Gastrocnemius medialis (tissue), 4 donors: ENCODE data around the gene MAP3K15. TPM values are rescaled to one million over a fixed set of nuclear protein-coding genes. Genes with fewer than 3 reads are reported as not detected.
A peak's percentile ranks its signal among the peaks of the same experiment; 100 is the strongest.

Experiments
- ATAC-seq, 2 donors: fragments of 150-250 bp; one replicate each; pipeline ENCODE4 v1.9.1; 2016
- DNase-seq, 2 donors: peaks; one replicate each; pipeline ENCODE4 v3.0.0-alpha.2; 2019
- H3K27ac ChIP-seq, 4 donors: fragments of 200-600 bp; sonication (generic); 1 replicate in 1 of 4; 2 replicates in 3 of 4; pipeline ENCODE4 v1.5.1; 2016 to 2018; ENCODE audit warnings: mild to moderate bottlenecking in 2 of 4, moderate library complexity in 1 of 4
- H3K27me3 ChIP-seq, 3 donors: fragments of 200-600 bp; sonication (generic) in 2 of 3; 1 replicate in 1 of 3; 2 replicates in 2 of 3; pipeline versions ENCODE4 v1.5.1 to v1.6.0; 2016 to 2019; ENCODE audit warnings: mild to moderate bottlenecking in 1 of 3, moderate library complexity in 1 of 3
- H3K36me3 ChIP-seq, 2 donors: fragments of 200-600 bp; sonication (generic) in 1 of 2; one replicate each; pipeline ENCODE4 v1.5.1; 2017 to 2018
- H3K4me1 ChIP-seq, 2 donors: fragments of 200-600 bp; sonication (generic) in 1 of 2; one replicate each; pipeline ENCODE4 v1.5.1; 2016 to 2017; ENCODE audit warnings: mild to moderate bottlenecking in 2 of 2
- H3K4me3 ChIP-seq, 4 donors: fragments of 200-600 bp; sonication (generic) in 3 of 4; 1 replicate in 1 of 4; 2 replicates in 3 of 4; pipeline ENCODE4 v1.5.1; 2016 to 2019; ENCODE audit warnings: mild to moderate bottlenecking in 2 of 4
- H3K9me3 ChIP-seq, 3 donors: fragments of 200-600 bp; sonication (generic) in 2 of 3; 1 replicate in 1 of 3; 2 replicates in 2 of 3; pipeline ENCODE4 v1.5.1; 2016 to 2019
- POLR2A ChIP-seq, 2 donors: fragments of 450-650 bp; IDR thresholded peaks; one replicate each; pipeline ENCODE4 v1.6.1; 2017; ENCODE audit warnings: antibody characterized with exemption in 2 of 2, mild to moderate bottlenecking in 2 of 2, moderate library complexity in 2 of 2
- in situ Hi-C, 4 donors: fragments of 200-750 bp; cut with MboI; loops; one replicate each; pipeline versions ENCODE4 v1.15.0 to v1.8.0; 2017; ENCODE audit warnings: low sequenced_read_pairs in 4 of 4
- intact Hi-C: fragments of 100-400 bp; cut with DNase I; formaldehyde crosslinking; loops from one replicate; pipeline ENCODE4 v1.15.1; 2023; ENCODE audit warnings: low total_unique reads
- total RNA-seq, 4 donors: library from RNA; depleted of rRNA; stranded (reverse); fragments of >200 nt; gene quantifications; one replicate each; pipeline versions ENCODE4 v1.1.0 to v1.2.3, GENCODE V29; 2016
- TF ChIP-seq, protein P1 (sequence below), 5 experiments: fragments of 450-650 bp in 3 of 5; fragments of 200-600 bp in 2 of 5; sonication (generic) in 2 of 5; IDR thresholded peaks in 4 of 5; conservative IDR thresholded peaks in 1 of 5; 1 replicate in 4 of 5; 2 replicates in 1 of 5; pipeline ENCODE4 v1.5.1; 2016 to 2019; ENCODE audit warnings: antibody characterized with exemption in 5 of 5, mild to moderate bottlenecking in 3 of 5, moderate library complexity in 3 of 5

The MAP3K15 gene
- total RNA-seq, 4 donors from 2014 or later, result not detected

DNA sequence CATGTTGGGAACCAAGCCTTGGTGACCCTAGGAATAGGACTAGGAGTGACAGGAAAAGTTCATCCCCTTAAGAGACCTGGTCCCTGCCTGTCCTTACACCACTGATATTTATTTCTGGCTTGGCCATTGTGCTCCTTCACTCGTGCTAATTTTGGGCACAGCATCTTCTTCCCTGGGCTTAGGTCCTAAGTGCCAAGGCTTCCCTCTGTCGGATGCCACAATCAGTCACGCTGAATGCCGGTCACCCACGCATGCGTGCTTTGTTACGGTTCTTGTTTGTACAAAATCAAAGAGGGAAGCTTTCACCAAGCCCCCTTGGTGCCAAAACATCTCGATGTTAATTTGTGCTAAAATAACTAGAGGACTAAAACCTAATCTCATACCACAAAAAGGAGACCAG is 17.4 kb upstream of the MAP3K15 start:
- Histone ChIP-seq H3K4me1 (no peaks in the 10 kb centered on the region), H3K9me3 (no peaks in the 10 kb centered on the region), H3K27me3 (no peaks in the 10 kb centered on the region), H3K27ac (no peak overlapping the region), H3K4me3 (no peak overlapping the region), H3K36me3 (no peaks in the 10 kb centered on the region)
- TF ChIP-seq POLR2A (IDR thresholded peaks at IDR 0.05), result no peak
- TF ChIP-seq, protein P1, sequence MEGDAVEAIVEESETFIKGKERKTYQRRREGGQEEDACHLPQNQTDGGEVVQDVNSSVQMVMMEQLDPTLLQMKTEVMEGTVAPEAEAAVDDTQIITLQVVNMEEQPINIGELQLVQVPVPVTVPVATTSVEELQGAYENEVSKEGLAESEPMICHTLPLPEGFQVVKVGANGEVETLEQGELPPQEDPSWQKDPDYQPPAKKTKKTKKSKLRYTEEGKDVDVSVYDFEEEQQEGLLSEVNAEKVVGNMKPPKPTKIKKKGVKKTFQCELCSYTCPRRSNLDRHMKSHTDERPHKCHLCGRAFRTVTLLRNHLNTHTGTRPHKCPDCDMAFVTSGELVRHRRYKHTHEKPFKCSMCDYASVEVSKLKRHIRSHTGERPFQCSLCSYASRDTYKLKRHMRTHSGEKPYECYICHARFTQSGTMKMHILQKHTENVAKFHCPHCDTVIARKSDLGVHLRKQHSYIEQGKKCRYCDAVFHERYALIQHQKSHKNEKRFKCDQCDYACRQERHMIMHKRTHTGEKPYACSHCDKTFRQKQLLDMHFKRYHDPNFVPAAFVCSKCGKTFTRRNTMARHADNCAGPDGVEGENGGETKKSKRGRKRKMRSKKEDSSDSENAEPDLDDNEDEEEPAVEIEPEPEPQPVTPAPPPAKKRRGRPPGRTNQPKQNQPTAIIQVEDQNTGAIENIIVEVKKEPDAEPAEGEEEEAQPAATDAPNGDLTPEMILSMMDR (IDR thresholded peaks at IDR 0.05 in 4 of 5, conservative IDR thresholded peaks at IDR 0.05 in 1 of 5), result no peak
- in situ Hi-C loops, result no loop called here
- intact Hi-C loops, result no loop called here
- no peak for ATAC-seq
- no peak for DNase-seq

DNA sequence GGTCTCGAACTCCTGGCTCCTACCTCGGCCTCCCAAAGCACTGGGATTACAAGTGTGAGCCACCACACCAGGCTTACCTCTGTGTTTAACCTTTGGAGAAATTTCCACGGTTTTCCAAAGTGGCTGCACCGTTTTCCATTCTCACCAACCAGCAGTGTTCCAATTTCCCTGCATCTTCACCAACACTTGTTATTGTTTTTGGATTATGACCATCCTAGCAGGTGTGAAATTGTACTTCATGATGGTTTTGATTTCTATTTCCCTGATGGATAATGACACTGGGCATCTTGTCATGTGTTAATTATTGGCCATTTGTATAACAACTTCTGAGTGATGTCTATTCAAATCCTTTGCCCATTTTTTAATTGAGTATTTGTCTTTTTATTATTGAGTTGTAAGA is 2.7 kb upstream of the MAP3K15 start:
- H3K4me1 ChIP-seq, result no peaks in the 10 kb centered on the region
- ATAC-seq (no peak), DNase-seq (no peak)
- H3K27me3 ChIP-seq, result peaks cover 4 to 32% (median 7%) of the 10 kb centered on the region in 3 donors
- H3K9me3 ChIP-seq, result no peaks in the 10 kb centered on the region
- intact Hi-C loops (no loop called here), in situ Hi-C loops (no loop called here)
- no peaks in the 10 kb centered on the region for H3K36me3 ChIP-seq
- TF ChIP-seq POLR2A (IDR thresholded peaks at IDR 0.05), result no peak
- TF ChIP-seq, protein P1 (IDR thresholded peaks at IDR 0.05 in 4 of 5, conservative IDR thresholded peaks at IDR 0.05 in 1 of 5), result no peak
- no peak overlapping the region for H3K4me3 ChIP-seq
- H3K27ac ChIP-seq, result no peak overlapping the region

DNA sequence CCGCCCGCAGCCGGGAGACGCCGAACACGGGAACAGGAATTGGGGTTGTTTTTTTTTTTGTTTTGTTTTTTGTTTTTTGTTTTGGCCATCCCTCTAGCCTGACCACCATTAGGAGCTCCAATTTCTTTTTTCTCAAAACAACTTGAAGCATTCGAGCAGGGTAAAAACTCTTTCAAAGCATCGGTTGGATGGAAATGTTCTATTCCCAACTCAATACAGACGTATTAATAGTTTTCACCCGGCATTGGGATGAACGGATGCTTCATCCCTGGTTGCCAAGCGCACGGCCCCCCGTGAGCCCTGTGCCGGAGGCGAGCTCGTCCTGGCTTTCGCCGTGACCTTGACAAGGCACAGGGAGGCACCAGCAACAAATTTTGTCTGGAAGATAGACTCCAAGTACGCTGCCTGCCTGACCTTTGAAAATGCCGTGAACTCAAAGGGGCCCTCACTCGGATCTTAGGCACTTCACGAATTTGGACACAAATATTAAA is 352 bp upstream of the MAP3K15 start:
- Histone ChIP-seq H3K4me3 (peak overlapping the region; percentile 27 to 43 (median 35)), H3K36me3 (no peaks in the 10 kb centered on the region), H3K9me3 (no peaks in the 10 kb centered on the region), H3K27ac (no peak overlapping the region), H3K27me3 (peaks cover 4 to 32% (median 7%) of the 10 kb centered on the region in 3 donors), H3K4me1 (no peaks in the 10 kb centered on the region)
- DNase-seq, result no peak
- intact Hi-C loops, result no loop called here
- TF ChIP-seq, protein P1 (IDR thresholded peaks at IDR 0.05 in 4 of 5, conservative IDR thresholded peaks at IDR 0.05 in 1 of 5), result no peak
- no peak for TF ChIP-seq POLR2A (IDR thresholded peaks at IDR 0.05)
- no peak for ATAC-seq
- in situ Hi-C loops, result no loop called here

DNA sequence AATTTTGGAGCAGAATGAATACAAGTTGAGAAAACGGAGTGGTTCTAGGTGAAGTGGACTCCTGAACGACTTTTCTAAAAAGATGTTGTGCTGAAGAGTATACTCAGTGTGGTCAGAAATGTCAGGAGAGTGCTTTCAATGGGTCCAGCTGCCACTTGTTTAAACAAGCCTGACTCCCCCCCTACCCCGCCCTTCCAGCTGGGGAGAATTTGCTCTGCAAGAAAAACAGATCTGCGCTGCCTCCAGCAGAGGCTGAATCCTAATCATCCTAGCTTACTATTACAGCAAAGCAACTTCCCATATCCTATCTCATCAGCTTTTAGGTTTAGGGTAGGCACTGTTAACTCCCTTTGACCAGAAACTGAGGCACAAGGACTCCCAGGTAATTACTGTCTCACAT is 1.9 kb downstream of the MAP3K15 start:
- no peaks in the 10 kb centered on the region for H3K4me1 ChIP-seq
- TF ChIP-seq POLR2A (IDR thresholded peaks at IDR 0.05), result no peak
- TF ChIP-seq, protein P1 (IDR thresholded peaks at IDR 0.05 in 4 of 5, conservative IDR thresholded peaks at IDR 0.05 in 1 of 5), result no peak
- H3K9me3 ChIP-seq, result no peaks in the 10 kb centered on the region
- peaks cover 4 to 31% (median 4%) of the 10 kb centered on the region in 3 donors for H3K27me3 ChIP-seq
- in situ Hi-C loops (no loop called here), intact Hi-C loops (no loop called here)
- no peak overlapping the region for H3K27ac ChIP-seq
- DNase-seq (no peak), ATAC-seq (no peak)
- no peak overlapping the region for H3K4me3 ChIP-seq
- H3K36me3 ChIP-seq, result no peaks in the 10 kb centered on the region

DNA sequence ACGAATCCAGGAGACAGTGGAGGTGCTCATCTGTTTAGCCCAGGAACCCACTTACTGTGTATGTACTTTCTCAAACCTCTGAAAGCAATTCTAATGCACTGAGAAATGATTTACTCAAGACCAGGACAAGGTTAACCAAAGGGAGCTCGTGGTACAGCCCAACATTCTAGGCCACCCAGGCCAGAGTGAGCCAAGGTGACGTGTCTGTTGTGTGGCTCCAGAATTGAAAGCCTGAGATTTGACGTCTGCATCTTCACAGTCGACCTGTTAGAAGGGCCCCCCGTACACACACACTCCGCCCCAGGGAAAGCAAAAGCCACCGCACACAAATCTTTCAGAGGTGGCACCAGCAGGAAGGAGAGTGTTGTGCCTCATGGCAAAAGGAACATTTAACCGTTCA is 2.3 kb downstream of the MAP3K15 start:
- Histone ChIP-seq H3K27me3 (peaks cover 3 to 27% (median 4%) of the 10 kb centered on the region in 3 donors), H3K36me3 (no peaks in the 10 kb centered on the region), H3K9me3 (no peaks in the 10 kb centered on the region), H3K4me3 (no peak overlapping the region), H3K4me1 (no peaks in the 10 kb centered on the region), H3K27ac (no peak overlapping the region)
- intact Hi-C loops, result no loop called here
- no peak for ATAC-seq
- in situ Hi-C loops, result no loop called here
- TF ChIP-seq POLR2A (IDR thresholded peaks at IDR 0.05), result no peak
- TF ChIP-seq, protein P1 (IDR thresholded peaks at IDR 0.05 in 4 of 5, conservative IDR thresholded peaks at IDR 0.05 in 1 of 5), result no peak
- no peak for DNase-seq
